Right ventricle myocardium inferior (tissue), 1 donor: ENCODE data around the gene PIP5K1A. TPM values are rescaled to one million over a fixed set of nuclear protein-coding genes. Genes with fewer than 3 reads are reported as not detected.

Source experiments
- total RNA-seq: library from RNA; stranded (reverse); fragmentation: NEBNext Ultra II Directional; extraction: Animal tissue kit (Norgen Biotek cat#: 25700); gene quantifications from one replicate; pipeline ENCODE4 v1.2.1, GENCODE V29; 2021
- donor health status: DM: no; HTN: yes; CAD: no; lungs with severe emphysema.

Gene PIP5K1A
- total RNA-seq, 1 donor from 2014 or later = 34.8 TPM

Other genes starting within 250 kb of the PIP5K1A start
- gene CERS2, start 223.7 kb upstream of the PIP5K1A start, total RNA-seq = 92.6 TPM
- not detected for gene ANXA9, start 216.3 kb upstream of the PIP5K1A start, total RNA-seq
- 38.5 TPM for gene MINDY1, start 191.7 kb upstream of the PIP5K1A start, total RNA-seq
- 42.1 TPM for gene PRUNE1, start 190.1 kb upstream of the PIP5K1A start, total RNA-seq
- 0.30 TPM for gene BNIPL, start 162.0 kb upstream of the PIP5K1A start, total RNA-seq
- 6.6 TPM for gene C1orf56, start 150.8 kb upstream of the PIP5K1A start, total RNA-seq
- 28.0 TPM for gene CDC42SE1, start 138.9 kb upstream of the PIP5K1A start, total RNA-seq
- gene MLLT11, start 138.2 kb upstream of the PIP5K1A start, total RNA-seq = 4.9 TPM
- gene GABPB2, start 127.8 kb upstream of the PIP5K1A start, total RNA-seq = 8.4 TPM
- 57.6 TPM for gene SEMA6C, start 51.9 kb upstream of the PIP5K1A start, total RNA-seq
- gene TNFAIP8L2, start 41.9 kb upstream of the PIP5K1A start, total RNA-seq = 2.6 TPM
- gene LYSMD1, start 32.6 kb upstream of the PIP5K1A start, total RNA-seq = 12.3 TPM
- gene SCNM1, start 32.4 kb upstream of the PIP5K1A start, total RNA-seq = 16.6 TPM
- gene TMOD4, start 22.6 kb upstream of the PIP5K1A start, total RNA-seq = not detected
- 47.1 TPM for gene VPS72, start 8.4 kb upstream of the PIP5K1A start, total RNA-seq
- gene PSMD4, start 56.2 kb downstream of the PIP5K1A start, total RNA-seq = 164 TPM
- gene ZNF687, start 83.7 kb downstream of the PIP5K1A start, total RNA-seq = 10.8 TPM
- gene PI4KB, start 128.9 kb downstream of the PIP5K1A start, total RNA-seq = 53.7 TPM
- gene RFX5, start 148.7 kb downstream of the PIP5K1A start, total RNA-seq = 16.5 TPM
- 129 TPM for gene SELENBP1, start 174.2 kb downstream of the PIP5K1A start, total RNA-seq
- gene PSMB4, start 201.0 kb downstream of the PIP5K1A start, total RNA-seq = 185 TPM